Vagina (tissue), 2 donors: Measurements from ENCODE around the gene TRIM51.
"Not testable (repeated sequence)": the region's sequence is repeated elsewhere in the genome, so short reads cannot be mapped to it uniquely, and the experiment has no call there.

Experiments
- CTCF ChIP-seq, 3 experiments: fragments of 450-650 bp in 2 of 3; fragments of 200-600 bp in 1 of 3; sonication (generic) in 1 of 3; IDR thresholded peaks; one replicate each; pipeline ENCODE4 v1.5.1; 2017 to 2019; ENCODE audit warnings: antibody characterized with exemption in 3 of 3, mild to moderate bottlenecking in 2 of 3, moderate library complexity in 2 of 3
- POLR2A ChIP-seq, 2 donors: fragments of 450-650 bp; IDR thresholded peaks; one replicate each; pipeline ENCODE4 v1.6.1; 2017; ENCODE audit warnings: antibody characterized with exemption in 2 of 2, mild to moderate bottlenecking in 2 of 2, moderate library complexity in 2 of 2

GRCh38 chr11:55872731-55873130 lies 10.4 kb upstream of the TRIM51 start:
- TF ChIP-seq POLR2A, CTCF (IDR thresholded peaks at IDR 0.05): not testable (repeated sequence)
